Right forelimb (tissue), 1 donor: Measurements from ENCODE around the gene TNIP2.

Source experiments
- DNase-seq: peaks from one replicate; pipeline ENCODE4 v3.0.0-alpha.2; 2018

Gene TNIP2, protein sequence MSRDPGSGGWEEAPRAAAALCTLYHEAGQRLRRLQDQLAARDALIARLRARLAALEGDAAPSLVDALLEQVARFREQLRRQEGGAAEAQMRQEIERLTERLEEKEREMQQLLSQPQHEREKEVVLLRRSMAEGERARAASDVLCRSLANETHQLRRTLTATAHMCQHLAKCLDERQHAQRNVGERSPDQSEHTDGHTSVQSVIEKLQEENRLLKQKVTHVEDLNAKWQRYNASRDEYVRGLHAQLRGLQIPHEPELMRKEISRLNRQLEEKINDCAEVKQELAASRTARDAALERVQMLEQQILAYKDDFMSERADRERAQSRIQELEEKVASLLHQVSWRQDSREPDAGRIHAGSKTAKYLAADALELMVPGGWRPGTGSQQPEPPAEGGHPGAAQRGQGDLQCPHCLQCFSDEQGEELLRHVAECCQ

DNA sequence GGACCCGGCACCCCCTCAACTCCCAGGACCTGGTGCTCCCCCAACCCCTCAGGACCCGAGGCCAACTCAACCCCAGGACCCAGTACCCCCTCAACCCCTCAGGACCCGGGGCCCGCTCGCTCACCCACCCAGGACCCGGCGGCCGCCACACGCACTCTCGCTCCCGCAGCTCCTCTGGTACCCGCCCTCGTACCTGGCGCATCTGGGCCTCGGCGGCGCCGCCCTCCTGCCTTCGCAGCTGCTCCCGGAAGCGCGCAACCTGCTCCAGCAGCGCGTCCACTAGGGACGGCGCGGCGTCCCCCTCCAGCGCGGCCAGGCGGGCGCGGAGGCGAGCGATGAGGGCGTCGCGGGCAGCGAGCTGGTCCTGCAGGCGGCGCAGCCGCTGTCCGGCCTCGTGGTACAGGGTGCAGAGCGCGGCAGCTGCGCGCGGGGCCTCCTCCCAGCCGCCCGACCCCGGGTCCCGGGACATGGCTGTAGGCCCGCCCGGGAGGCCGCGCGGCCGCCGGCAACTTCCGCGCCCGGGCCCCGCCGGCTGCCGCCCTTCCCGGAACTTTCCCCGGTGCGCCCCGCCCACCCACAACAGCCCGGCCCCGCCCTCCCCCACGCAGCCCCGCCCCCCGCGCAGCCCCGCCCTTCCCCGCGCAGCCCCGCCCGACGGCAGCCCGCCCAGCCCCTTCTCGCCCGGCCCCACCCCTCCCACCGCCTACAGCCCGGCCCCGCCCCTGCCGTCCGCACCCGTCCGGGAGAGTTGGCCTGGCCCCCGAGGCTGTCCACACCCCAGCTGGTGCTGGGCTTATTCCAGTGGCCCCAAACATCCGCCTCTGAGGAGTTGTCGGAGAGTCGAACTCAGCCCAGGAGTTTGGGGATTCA is at the start of gene TNIP2:
TNIP2 (minus strand) TSS at position 516 of the 870 bp plus-strand sequence; CDS start at position 469, 47 bp downstream.
- DNase-seq = peak; percentile 91

DNA sequence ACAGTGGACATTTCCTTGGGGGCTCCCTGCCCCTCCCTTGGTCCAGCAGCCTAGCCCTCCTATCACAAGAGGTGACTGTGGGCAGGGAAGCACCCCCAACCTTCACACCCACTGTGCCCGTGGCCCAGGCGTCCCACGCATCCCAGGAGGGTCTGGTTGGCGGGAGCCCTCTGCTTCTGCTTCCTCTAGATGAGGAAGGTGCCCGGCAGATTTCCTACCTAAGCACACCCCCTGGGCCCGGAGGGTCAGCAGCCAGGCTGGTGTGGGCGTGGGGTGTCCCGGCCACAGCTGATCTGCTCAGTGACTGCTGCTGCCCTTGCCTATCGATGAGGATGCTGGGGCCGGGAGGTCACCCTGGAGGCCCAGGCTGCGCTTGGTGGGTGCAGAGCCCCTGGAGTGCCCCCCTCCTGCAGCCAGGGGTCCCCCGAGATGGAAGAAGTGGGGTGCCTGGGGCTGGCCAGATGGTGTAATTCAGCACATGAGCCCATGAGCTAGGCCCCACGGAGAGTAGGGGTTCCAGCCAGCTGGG is 48.9 kb upstream of the TNIP2 start:
- DNase-seq = no peak

DNA sequence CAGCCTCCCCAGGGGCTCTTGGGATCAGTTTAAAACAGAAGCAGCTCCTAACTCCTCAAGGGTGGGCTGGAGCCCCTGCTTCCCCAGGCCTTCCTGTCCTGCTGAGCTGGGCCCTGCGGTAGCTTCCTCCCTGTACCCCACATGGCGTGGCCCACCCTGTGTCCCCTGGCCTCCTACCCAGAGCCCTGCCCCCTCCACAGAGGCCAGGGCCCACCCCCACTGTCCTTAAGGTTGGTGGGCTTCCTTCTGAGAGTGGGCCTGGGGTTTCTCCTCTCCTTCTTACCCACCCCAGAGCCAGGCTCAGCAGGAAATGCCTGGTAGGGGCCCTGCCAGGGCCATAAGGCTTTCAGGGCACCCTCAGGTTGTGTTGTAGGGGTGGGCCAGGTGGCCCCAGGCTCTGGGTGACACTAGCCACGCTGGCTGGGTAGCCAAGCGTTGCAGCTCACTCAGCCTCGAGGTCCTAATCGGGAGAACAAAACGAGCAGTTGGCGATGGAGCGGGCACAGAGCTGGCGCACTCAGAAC is 48.4 kb upstream of the TNIP2 start:
- DNase-seq = no peak

DNA sequence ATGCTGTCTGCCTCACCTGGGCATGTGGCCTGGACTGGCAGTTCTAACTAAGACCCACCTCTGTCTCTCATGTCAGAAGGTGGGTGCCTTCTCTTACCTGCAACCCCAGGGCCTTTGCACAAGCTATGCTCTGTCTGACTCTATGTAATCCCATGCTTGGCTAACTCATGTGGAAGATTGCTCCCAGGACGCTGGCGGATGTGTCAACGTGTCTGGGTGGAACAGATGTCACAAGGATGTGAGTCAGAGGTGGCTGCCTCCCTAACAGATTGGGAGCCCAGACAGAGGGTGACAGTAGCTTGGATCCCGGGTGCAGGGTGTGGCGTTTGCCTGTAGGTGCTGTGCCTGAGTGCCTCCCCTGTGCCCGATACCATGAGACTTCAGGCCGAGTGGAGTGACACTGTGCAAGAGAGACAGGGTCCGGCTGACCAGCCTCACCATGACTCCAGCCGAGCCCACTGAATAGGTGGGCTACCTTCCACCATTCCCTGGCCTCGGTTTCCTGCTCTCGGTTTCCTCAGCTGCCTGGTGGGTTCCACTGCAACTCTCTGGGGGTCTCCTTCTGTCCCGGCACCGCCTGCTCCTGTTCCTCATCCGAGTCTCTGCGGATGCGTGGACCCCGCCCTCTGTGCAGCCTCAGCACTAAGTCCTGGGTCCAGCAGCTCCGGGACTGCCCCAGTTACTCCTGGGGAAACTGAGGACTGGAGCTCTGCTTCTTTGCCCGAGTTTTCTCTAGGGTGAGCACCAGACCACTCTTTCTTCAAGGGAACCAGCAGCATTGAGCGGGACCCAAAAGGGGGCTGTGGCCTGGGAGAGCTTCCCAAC is 47.7 kb upstream of the TNIP2 start:
- peak; percentile 38 for DNase-seq

DNA sequence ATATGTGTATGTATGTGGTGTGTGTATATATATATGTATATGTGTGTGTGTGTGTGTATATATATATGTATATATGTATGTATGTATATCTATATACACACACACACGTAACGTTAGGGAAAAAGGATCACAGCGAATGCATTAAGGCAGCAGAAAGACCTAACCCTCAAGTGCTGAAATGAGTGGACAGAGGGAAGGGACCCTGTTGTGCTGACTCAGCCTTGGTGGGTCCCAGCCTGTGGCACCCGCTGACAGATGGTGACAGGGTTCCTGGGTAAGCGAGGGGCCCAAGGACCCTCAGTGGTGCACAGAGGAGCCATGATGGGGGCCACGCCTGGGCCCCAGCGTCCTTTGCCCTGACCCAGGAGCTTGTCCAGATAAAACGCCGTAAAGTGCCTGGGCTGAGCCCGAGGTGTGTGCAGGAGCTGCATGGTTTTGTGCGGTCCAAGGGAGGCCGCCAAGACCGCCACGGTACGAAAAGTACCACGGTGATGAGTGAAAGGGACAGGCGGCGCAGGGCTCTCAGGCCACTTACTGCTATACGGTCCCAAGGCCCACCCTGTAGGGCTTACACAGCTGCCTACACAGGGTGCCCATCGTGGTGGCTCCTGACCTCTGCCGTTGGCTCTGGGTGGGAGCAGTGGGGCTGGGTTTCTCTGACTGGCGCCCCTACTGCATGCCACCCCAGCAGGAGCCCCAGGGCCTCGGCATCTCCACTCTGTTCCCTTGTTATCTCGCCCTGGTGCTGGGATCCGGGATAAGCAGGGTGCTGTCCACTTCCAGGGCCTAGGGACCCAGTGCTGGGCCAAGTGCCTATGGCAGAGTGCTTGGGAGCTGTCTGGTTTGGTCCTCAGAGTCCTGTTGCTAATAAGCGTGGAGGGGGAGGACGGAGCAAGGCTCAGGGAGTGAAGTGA is 46.7 kb upstream of the TNIP2 start:
- DNase-seq = no peak

DNA sequence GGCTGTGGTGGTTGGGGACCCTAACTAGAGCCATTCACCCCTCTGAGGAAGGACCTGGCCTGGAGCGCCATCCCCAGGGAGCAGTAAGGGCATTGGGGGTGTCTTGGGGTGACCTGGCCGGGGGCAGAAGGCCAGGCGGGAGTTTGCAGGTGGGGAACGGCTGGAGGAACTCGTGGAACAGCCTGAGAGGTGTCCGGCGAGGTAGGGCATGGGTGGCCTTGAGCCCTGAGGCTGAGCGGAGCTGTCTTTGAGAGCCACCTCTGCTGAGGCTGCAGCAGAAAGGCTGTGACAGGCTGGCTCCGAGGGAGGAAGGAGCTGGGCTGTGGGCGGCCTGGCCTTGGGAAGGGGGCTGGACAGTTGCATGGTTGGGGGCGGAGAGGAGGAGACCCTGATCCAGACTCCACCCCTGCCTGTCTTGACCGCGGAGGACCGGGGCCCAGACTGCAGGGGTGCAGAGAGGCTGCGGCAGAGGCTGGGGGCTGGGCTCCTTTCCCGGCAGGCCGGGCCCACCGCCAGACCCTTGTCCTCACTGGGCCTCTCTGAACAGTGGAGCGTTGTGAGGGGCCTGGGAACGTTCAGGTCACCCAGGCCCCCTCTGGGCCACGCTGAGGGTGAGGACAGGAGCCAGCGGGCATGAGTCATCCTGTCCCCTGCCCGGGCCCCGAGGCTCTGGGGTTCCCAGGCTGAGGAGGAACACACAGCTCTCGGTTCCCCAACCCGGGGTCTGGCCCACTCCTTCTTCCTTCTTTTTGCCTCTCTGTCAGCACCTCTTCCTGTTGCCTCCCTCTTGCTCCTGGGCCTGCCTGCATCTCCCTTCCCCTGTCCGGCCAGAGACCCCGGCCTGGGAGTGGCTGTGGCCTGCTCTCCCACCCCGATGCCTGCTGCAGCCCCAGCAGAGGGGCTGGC is 44.8 kb upstream of the TNIP2 start:
- peak; percentile 95 for DNase-seq

DNA sequence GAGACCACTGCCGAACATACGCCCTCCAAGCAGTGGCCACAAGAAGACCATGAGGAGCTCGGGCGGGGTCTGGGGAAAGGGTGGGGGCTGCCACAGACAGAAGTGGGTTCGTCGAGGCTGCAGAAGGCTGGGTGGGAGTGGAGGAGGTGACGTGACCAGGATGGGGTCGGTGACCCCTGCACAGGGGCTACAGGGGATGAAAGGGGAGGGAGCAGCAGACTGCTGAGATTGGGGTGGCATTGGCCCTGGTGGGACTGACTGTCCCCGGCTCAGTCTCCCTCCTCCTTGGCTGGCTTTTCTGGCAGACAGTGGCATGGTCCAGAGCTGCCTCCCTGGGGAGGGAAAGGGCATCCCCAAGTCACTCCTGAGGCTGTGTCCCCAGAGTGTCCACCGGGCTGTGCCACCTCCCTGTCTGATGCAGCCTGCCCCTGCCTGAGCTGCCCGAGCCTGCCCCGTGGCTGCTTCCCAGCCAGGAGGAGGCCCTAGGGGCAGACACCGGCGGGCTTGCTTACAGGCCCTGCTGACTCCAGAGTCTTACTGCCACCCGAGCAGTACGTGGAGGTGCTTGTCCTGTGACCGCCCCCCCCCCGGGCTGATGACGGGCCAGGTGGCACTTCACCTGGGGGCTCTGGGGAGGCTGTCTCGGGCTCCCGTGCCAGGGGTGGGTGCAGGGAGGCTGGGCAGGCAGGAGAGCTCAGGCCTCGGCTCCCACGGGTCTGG is 44.0 kb upstream of the TNIP2 start:
- peak; percentile 49 for DNase-seq

DNA sequence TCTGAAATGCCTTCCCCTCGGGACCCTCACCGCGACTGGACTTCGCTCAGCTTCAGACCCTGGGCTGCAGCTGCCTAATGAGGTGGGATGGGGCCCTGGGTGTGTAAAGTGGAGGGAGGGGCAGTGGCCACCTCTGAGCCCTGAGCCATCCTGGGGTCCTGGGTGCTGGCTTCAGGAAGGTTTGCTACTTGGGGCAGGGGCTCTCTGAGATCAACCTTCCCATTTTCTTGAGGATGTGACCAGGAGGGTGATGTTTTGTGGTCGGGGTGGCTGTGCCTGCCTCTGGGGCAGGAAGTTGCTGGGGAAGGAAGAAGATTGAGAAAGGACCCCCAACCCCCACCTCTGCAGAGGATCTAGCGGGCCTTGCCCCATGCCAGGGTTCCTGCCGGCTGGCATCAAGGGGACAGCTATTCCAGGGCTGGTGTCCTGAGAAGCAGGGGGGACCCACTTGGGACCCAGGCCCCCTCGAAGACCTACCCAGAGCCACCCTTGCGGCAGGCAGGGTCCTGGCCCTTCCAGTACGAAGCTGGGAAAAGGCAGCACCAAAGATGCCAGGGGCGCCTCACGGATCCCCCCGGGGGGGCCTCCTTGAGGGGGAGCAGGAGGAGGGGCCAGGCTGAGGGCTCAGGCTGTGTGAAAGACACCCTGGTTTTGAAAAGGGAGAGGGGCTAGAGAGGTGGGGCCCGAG is 43.2 kb upstream of the TNIP2 start:
- peak; percentile 33 for DNase-seq

DNA sequence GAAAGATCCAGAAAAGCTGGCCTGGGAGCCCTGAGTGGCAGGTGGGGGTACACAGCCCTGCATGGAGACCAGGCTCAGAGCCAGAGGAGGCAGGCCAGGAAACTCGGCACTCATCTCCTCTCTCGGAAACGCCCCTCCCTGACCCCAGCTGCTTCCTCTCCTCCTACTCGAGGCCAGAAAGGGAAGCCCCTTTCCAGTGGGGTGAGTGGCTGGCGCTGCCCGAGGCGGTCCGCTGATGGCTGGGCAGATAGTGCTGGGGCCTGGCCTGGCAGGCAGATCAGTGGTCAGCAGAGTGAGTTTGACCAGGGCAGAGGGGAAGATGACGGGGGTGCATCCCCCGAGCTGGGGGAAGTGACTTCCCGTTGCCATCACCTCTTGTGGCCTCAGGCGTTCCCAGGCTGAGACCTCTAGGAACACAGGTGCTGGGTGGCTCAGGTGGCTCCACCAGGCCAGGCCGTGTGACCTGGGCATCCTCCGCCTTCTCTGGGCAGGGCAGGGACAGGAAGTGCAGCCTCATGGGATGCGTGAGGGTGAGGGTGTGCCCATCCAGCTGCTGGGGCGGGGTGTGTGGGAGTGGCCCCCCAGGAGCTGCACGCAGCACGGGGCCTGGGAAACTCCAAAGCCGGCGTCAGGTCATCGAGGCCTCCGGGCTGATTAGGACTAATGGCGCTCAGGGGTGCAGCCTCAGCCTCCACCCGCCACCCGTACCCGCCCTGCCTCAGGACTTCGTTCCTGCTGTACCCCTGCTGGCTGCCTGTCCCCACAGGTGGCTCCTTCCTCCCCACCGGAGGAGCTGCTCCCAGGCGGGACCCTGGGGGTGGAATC is 42.5 kb upstream of the TNIP2 start:
- DNase-seq = peak; percentile 75

DNA sequence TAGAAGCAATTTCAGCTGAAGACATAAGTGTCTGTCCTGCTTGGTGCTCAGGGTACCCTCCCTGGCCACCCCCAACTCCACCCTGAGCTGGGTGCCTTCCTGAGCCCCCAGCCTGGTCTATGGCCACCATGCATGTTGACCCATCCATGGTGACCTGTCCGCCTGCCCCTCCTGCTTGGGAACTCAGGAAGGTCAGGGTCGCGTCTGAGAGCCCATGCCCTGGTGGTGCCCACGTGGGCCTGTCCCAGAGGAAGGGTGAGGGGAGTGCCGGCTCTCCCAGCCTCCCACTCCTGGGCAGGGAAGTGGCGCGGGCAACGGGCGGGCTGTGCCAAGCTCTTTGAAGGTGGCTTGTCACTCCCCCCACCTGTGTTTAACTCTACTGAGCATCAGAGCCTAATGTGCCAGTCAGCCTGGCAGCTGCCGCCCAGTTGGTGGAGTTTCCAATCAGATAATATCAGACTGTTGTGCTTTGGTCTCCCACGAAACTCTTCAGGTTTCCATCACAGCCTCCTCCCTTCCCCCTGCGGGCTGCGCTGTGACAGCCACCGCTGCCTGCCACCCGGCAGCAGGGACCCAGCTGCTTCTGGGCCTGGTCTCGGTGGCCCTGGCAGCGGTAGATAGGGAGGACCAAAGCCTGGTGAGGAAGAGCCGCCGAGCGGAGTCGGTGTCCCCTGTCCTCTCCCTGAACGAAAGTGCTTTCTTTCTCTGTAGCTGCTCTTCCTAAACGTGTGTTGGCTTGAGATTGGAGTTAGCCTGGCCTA is 41.6 kb upstream of the TNIP2 start:
- DNase-seq = peak; percentile 41

DNA sequence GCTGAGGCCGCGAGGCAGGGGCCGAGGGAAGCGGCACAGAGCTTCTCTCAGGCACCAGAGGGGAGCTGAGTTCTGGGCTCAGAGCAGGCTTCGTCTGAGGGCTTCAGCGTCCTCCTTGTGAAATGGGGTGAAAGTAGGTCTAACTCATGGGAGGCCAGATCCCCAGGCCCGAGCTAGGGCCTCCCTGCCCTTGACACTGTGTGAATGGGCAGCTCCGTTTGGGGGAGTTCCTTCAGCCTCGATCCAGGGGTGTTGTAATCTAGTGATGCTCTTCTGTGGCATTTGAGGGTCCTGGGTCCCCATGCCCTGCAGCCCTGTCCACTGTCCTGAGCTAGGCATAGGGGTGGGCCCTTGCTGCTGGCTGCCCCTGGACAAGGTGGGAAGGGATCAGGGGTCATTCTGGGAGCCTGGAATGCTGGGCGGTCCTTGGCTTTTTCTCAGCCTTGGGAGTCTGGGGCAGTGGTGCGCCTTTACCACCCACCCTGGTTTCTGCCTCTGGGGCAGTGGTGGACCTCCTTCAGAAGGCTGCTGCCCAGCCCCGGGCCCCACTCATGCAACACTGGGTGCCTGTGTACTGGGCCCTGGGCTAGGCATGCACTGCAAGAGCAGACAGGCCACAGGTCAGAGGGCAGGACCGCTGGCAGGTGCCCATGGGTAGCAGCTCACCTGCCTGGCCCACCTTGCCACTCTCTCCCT is 40.9 kb upstream of the TNIP2 start:
- DNase-seq = peak; percentile 37

DNA sequence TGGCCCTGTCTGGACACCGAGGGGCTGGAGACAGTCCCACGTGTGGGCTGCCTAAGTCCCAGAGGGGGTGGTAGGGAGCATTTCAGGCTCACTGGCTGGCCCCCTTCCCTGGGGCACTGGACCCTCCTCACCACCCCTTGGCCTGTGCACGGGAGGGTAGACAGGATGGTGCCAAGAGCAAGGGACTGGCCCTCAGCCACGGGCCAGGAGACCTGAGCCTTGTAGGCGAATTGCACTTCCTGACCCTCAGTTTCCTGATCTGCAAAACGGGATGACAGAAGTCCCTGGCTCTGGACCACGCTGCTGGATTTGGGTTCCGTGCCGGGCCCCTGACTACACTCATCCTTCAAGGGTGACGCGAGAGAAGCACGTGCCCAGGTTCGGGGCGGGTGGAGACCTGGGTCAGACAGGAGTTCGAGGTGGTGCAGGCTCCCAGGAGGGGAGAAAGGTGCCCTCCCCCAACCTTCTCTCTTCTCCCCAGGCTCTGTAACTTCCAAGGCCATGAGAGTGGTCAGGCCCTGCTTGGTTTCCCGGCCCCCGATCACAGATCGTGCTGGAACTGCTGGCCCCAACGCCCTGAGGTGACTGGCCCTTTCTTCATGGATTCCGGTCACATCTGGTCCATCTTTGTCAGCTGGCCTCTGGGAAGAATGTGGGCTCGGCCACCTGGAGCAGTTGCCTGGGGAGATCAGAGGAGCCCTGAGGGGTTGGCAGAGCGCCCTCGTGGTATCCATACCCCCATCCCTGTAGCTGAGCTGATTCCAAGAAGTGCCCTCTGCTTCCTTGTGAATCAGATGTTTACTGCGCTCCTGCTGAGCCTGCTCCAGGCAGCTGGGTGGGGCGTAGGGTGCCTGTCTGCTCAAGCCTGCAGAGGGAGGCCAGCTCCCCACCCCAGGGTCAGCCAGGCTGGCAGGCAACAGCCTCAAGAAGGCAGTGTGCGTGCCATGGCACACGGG is 40.0 kb upstream of the TNIP2 start:
- peak; percentile 42 for DNase-seq

DNA sequence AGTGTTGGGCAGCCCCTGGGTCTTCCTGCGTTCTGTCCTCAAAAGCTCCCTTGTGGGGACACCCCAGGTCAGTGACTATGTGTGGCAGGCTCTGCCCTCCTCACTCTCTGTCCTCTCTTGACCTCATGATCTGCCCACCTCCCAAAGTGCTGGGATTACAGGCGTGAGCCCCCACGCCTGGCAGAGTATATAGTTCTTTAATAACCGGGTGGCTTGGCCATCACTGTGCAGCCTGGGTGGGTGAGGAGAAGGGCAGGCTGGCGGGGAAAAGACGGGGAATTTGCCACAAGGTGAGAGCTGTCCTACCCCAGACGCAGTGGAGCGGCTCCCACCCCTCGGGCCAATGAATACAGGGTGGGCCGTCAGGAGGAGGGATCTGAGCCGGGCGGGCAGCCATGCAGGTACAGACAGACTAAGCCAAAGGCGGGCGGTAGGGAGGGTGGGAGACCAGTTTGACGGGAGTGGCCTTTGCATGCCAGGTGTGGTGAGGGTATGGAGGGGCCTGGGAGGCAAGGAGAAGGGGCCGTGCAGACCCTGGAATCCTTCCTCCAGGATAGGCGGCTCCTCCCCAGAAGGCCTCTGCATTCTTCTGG is 39.3 kb upstream of the TNIP2 start:
- DNase-seq = peak; percentile 39

DNA sequence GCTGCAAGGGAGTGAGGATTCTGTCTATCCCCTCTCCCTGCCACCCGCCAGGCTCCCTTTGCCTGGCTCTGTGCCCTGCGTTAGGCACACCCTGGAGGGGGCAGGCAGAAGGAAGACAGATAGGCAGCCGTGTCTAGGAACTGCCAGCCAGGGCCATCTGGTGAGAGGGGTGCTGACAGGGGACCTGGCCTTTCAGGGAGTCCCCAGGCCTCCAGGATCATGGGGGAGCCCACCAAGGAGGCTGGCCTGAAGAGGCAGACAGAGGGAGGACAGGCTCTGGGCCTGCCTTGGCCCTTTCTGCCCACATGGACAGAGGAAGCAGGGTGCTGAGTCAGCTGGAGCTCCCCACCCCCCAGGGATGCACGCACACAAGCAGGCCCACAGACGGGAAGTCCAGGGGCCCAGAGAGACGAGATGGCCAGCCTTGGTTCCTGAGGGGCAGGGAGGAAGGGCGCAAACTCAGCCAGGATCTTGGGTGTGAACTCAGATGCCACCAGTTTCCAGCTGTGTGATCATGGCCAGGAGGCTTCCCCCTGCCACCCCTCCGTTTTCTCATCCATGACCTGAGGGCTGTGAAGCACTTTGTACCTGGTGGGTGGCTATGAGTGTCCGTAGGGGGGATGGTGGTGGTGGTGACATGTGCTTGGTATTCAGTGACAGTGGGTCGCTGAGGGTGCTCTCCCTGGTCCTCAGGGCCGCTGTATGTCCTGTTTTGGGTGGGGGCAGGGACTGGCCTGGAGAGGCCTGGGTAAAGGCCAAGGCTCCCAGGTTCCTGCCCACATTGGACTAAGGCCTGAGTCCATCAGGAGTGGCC is 38.6 kb upstream of the TNIP2 start:
- no peak for DNase-seq
